GM18498 (cell line): Measurements from ENCODE around the gene SCG2.

ENCODE experiments used
- ATAC-seq: cut with Tn5 transposase; IDR thresholded peaks from one replicate; pipeline ENCODE4 v1.9.1; 2021; ENCODE audit warnings: mild to moderate bottlenecking, moderate library complexity; ENCODE audit not compliant: unreplicated experiment

SCG2 gene

GRCh38 chr2:223582001-223582400 is 20.2 kb downstream of the SCG2 start:
- no peak for ATAC-seq

GRCh38 chr2:223580951-223581350 is 21.2 kb downstream of the SCG2 start:
- no peak for ATAC-seq

DNA sequence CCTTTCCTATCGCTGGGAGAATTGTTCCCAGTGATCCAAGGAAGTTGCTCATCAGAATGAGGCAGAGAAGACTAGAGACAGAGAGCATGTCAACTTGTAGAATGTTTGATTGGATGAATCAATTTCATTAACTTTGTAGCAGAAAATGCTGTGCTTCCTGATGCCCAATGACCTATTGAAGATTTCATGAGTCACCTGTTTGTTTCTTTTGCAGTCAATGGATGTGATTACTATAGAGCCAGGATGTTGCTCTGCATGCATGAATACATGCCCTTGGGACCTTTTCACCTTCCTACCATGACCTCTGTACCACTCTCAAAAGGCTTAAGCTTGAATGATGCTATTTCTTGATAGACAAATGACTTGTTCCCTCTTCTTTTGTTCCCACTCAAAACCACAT is 23.3 kb downstream of the SCG2 start:
- no peak for ATAC-seq

- no peak for ATAC-seq
Observed at GRCh38 chr2:223576873-223577272, 25.3 kb downstream of the SCG2 start.

DNA sequence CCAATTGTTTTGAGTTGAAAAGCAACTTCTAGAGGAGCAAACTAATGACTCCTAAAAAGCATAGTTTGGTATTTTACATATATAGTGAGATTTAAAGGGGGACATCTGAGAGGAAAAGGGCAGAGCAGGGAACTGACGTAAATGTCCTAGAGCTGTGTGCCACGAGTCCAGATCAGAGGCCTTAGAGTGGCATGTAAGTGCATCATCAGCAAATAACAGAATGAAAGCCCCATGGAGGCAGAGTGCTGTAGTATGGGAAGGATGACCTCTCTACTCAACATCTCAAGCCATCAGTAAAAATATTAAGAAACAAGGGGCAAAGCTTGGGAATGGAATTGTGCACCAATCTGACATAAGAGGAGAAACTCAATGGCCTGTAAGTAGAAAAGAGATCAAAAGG is 31.4 kb downstream of the SCG2 start:
- no peak for ATAC-seq

DNA sequence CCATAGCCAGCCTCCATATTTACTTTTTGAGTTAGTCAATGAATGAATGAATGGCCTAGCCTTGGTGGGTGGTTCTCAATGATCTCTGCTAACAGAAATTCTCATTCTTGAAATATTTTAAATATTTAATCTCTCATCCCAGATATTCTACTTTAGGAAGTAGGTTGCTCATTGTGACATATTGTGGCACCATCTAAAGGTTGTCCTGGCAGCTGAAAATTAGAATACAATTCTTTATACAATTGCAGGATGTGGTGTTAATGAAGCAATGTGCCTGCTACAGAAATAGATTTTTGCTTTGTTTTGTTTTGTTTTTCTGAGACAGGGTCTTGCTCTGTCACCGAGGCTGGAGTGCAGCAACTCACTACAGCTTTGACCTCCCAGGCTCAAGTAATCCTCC is 35.8 kb downstream of the SCG2 start:
- ATAC-seq = no peak

GRCh38 chr2:223563462-223563861 is 38.7 kb downstream of the SCG2 start:
- ATAC-seq = no peak

- ATAC-seq = no peak
Observed at GRCh38 chr2:223562078-223562477, 40.1 kb downstream of the SCG2 start.

DNA sequence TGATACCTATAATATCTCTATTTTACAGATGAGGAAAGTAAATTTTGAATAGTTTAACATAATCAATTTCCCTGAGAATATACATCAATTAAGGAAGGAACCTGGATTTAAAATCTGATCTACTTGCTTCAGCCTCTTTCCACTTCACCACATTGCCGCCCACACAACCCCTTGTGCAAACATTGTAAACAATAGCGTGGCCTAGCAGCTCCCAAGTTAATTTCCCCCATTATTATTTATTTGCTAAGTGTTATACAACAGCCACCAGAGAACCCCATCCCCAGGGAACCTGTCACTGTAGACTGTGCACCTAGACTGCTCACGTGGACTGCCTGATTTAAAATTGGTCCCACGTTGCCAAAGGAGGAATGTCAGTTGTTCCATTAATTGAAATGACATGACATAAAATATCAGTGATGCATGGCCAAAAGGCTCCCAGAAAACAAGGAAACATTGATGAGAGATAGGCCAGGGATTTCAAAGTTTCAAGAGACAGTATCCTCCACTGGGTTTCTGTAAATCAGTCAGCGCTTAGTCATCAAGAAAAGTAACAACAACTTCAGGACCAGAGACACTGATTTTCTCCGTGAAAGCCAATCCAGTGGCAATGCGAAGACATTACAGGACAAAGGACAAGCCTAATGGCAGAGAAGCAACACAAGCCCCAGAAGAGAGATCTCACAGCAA is 41.3 kb downstream of the SCG2 start:
- no peak for ATAC-seq

DNA sequence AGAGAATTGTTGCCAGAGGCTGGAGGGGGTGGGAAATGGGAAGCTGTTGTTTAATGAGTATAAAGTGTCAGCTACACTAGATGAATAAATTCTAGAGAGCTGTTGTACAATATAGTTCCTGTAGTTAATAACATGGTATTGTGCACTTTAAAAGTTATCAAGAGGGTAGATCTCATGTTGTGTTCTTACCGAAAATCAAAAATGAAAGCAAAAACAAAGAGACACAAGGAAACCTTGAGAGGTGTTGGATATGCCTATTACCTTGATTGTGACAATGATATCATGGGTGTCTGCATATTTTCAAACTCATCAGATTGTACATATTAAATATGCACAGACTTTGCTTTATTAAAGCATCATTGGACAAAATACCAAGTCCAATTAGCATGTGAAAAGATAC is 43.2 kb downstream of the SCG2 start:
- no peak for ATAC-seq

DNA sequence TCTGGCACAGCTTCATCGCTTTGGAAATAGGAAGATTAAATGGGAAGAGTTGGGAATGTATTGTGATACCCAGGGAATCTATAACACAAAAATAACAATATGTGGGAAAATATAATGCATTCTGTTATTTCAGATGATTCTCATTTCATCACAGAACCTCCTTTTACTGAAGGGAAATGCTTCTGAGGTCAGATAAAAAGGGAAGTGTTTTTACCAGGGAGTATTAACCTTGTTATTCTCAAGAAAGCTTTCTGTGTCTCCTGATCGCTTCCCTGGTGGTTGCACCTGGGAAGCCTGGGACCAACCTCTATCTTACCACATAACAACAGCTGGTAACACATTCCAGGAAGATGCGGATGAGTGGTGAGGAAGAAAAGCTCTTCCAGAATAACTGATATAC is 47.2 kb downstream of the SCG2 start:
- ATAC-seq = no peak

- ATAC-seq = no peak
Observed at GRCh38 chr2:223549215-223549614, 52.9 kb downstream of the SCG2 start.

DNA sequence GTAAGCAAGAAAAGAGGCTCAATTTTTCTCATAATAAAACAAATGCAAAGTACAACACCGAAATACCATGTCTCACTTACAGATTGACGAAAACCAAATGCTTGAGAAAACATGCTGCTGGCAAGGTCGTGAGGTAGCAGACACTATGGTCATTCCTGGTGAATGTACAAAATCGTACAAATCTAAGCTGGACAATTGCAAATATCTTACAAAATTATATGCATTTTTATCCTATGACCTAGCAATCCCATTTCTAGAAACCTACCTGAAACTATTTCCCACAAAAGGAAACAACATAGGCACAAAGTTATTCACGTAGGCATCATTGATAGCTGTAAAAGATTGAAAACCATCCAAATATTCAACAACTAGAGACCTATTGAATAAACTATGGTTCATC is 54.0 kb downstream of the SCG2 start:
- ATAC-seq = no peak
